ENCODE measurements around the gene HNF1A.

DNA sequence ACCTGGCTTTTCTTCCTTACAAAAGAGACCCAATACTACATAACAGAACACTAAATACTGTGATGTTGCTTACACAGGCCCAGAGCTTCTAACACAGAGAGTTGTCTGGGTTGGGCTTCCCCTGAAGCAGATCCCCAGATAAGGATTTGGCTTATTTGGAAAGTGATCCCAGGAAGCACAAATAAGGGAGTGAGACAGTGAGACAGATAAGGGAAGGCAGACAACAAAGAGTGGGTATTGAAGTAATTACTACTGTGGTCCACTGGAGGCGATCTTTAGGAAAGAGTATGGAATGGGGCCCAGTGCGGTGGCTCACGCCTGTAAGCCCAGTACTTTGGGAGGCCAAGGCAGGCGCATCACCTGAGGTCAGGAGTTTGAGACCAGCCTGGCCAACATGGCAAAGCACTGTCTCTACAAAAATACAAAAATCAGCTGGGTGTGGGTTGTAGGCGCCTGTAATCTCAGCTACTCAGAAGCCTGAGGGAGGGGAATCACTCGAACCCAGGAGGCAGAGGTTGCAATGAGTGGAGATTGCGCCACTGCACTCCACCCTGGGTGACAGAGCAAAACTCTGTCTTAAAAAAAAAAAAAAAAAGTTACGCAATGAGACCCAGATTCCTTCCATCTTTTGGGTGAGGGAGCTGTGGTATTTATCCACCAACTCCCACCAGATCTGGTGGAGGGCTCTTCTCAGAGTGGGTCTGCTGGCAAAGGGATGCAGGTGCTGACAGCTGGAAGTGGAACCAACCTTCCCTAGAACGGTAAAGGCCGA lies 48.1 kb downstream of the HNF1A start:
- TF ChIP-seq CTCF (IDR thresholded peaks at IDR 0.05) (no peak), POLR2A (IDR thresholded peaks at IDR 0.05) (no peak)
